HG03571 (cell line): ENCODE data around the gene KCTD16.

ENCODE experiments used
- ATAC-seq: cut with Tn5 transposase; IDR thresholded peaks from one replicate; pipeline ENCODE4 v1.9.1; 2021; ENCODE audit not compliant: unreplicated experiment

The KCTD16 gene

GRCh38 chr5:144329681-144330080, 159.0 kb downstream of the KCTD16 start:
- ATAC-seq, result no peak

GRCh38 chr5:144331361-144331760, 160.7 kb downstream of the KCTD16 start:
- no peak for ATAC-seq

- ATAC-seq, result no peak
These were observed 161.6 kb downstream of the KCTD16 start for GRCh38 chr5:144332265-144332664.

- ATAC-seq, result no peak
These were observed 162.8 kb downstream of the KCTD16 start for GRCh38 chr5:144333336-144333920.

GRCh38 chr5:144335561-144335960, 164.9 kb downstream of the KCTD16 start:
- no peak for ATAC-seq

GRCh38 chr5:144336191-144336961, 165.7 kb downstream of the KCTD16 start:
- no peak for ATAC-seq

- no peak for ATAC-seq
These were observed 181.7 kb downstream of the KCTD16 start for GRCh38 chr5:144352330-144352729.

- ATAC-seq, result no peak
These were observed 182.2 kb downstream of the KCTD16 start for GRCh38 chr5:144352732-144353317.

GRCh38 chr5:144356489-144356888, 185.8 kb downstream of the KCTD16 start:
- ATAC-seq, result no peak

- no peak for ATAC-seq
These were observed 190.7 kb downstream of the KCTD16 start for GRCh38 chr5:144361406-144361805.

- ATAC-seq, result no peak
These were observed 195.2 kb downstream of the KCTD16 start for GRCh38 chr5:144365885-144366284.

GRCh38 chr5:144367991-144368390, 197.3 kb downstream of the KCTD16 start:
- ATAC-seq, result no peak

GRCh38 chr5:144368556-144368955, 197.9 kb downstream of the KCTD16 start:
- ATAC-seq, result no peak

GRCh38 chr5:144369006-144369405, 198.3 kb downstream of the KCTD16 start:
- no peak for ATAC-seq

- no peak for ATAC-seq
These were observed 199.6 kb downstream of the KCTD16 start for GRCh38 chr5:144370273-144370672.

- no peak for ATAC-seq
These were observed 204.0 kb downstream of the KCTD16 start for GRCh38 chr5:144374637-144375036.

- ATAC-seq, result no peak
These were observed 206.5 kb downstream of the KCTD16 start for GRCh38 chr5:144377207-144377606.

GRCh38 chr5:144378681-144379080, 208.0 kb downstream of the KCTD16 start:
- no peak for ATAC-seq

GRCh38 chr5:144385597-144385996, 214.9 kb downstream of the KCTD16 start:
- ATAC-seq, result no peak

GRCh38 chr5:144386315-144386714, 215.6 kb downstream of the KCTD16 start:
- ATAC-seq, result no peak

- ATAC-seq, result no peak
These were observed 219.5 kb downstream of the KCTD16 start for GRCh38 chr5:144390133-144390532.

GRCh38 chr5:144391044-144391443, 220.4 kb downstream of the KCTD16 start:
- no peak for ATAC-seq
